ENCODE data around the gene ISM2.

ISM2 gene

DNA sequence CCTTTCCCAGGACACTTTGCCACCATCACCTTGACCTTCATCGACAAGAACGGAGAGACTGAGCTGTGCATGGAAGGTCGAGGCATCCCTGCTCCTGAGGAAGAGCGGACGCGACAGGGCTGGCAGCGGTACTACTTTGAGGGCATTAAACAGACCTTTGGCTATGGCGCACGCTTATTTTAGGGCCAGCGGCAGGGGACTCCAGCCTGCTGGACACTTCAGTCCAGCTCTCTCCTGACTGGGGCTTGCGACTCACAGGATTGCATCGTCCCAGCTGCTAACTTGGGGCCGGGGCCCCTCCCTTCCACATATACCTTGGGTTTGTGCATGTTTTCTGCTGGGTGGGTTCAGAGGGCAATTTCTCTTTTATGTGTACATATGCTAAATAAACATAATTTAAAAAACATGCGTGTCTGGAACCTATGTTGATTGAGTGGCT lies 29.5 kb downstream of the ISM2 start:
- DNase-seq (ENCODE audit: low spot score): no peak

DNA sequence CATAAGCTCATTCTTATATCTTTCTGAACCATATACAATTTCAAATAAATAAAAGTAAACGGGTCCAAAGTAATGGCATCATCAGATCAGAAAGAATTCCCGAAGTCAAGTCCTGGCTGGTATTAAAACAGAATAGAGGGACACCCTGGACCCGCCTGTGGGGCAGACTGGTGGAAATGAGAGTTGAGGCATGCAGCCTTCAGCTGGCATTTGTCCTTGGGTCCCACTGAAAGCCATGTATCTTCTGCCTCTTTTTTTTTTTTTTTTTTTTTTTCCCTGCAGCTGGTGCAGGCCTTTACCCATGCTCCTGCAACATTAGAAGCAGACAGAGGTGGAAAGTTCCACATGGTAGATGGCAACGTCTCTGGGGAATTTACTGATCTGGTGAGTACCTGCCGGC lies 30.8 kb downstream of the ISM2 start:
- no peak for DNase-seq (ENCODE audit: low spot score)

- peak; percentile 84 for DNase-seq (ENCODE audit: low spot score)
These were observed 39.4 kb downstream of the ISM2 start for GRCh38 chr14:77459072-77459723.

- peak; percentile 33 for DNase-seq (ENCODE audit: low spot score)
These were observed 40.2 kb downstream of the ISM2 start for GRCh38 chr14:77458249-77458950.

- DNase-seq (ENCODE audit: low spot score): peak; percentile 100
These were observed 40.9 kb downstream of the ISM2 start, which contains the start of the genes AHSA1 and VIPAS39 for GRCh38 chr14:77457522-77458248. Gene AHSA1 (plus strand): TSS chr14:77458093. CDS start chr14:77458190, 97 bp downstream. Gene VIPAS39 (minus strand): TSS chr14:77457601. CDS start chr14:77454102, 3,499 bp downstream.

DNA sequence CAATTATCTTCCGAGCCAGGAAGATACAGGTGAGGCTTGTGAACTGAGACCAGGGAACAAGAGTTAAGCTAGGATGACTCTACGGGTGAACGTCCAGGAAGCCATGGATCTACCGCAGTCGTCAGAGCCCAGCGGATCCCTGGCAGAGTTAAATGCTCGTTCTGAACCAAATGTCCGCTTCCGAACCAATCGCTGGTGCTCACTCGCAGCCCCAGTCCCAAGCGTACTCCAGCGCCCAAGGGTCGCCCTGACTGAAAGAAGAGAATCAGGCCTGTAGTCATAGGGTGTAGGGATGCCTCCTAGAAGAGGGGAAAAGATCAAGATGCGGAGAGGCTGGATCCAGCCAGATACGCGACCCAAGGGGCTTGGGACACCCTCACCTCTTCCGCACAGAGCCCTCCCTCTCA lies 41.5 kb downstream of the ISM2 start:
- DNase-seq (ENCODE audit: low spot score): no peak

- DNase-seq (ENCODE audit: low spot score): no peak
These were observed 42.5 kb downstream of the ISM2 start for GRCh38 chr14:77455966-77456640.

GRCh38 chr14:77442196-77442595 lies 56.4 kb downstream of the ISM2 start:
- DNase-seq (ENCODE audit: low spot score): no peak

GRCh38 chr14:77439861-77440260 lies 58.8 kb downstream of the ISM2 start:
- DNase-seq (ENCODE audit: low spot score): no peak

- DNase-seq (ENCODE audit: low spot score): no peak
These were observed 60.0 kb downstream of the ISM2 start for GRCh38 chr14:77438596-77438995.

DNA sequence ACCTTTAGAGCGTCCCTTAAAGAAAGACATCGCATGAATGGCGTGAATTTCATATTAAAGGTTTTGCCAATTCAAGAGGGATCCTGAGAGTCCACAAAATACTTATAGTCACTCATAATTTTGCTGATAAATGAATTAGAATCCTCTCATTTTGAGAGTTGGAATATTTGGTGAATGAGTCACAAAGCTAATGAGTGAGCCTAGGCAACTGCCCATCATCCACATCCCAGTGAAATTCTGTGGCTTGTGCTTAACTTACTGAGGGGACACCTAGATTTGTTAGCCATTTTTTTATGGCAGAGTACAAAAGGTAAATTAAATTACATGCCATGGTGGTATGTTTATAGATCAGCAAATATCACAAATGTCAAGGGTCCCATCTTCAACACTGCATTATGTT lies 62.6 kb downstream of the ISM2 start:
- DNase-seq (ENCODE audit: low spot score): no peak

DNA sequence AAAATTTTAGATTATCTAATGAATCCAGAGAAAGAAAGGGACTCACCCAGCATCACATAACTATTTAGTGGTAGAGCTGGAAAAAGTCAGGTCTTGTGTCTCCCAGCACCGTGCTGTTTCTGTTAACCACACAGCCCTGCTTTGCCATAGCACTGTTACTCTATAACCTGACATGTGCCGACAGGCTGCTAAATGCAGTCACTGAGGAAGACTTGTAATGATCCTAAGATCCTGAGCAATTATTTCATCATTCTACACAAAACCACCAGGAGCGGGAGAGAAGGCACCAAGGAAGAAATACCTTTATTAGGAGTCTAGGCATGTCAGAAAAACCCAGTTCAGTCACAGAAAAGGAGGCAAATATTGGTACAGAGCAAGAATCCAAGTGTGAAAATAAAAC lies 72.2 kb downstream of the ISM2 start:
- no peak for DNase-seq (ENCODE audit: low spot score)

- no peak for DNase-seq (ENCODE audit: low spot score)
These were observed 73.8 kb downstream of the ISM2 start for GRCh38 chr14:77424862-77425261.

Measured in Ammon's horn (tissue), 1 donor.